Stimulated activated CD8-positive, alpha-beta memory T cell treated with anti-CD3 and anti-CD28 coated beads, Interleukin-4, amount 100 ng/mL, for 1 hour (primary cell): ENCODE measurements around the gene APH1A.
"Not testable (repeated sequence)": the region's sequence is repeated elsewhere in the genome, so short reads cannot be mapped to it uniquely, and the experiment has no call there.

Source experiments
- DNase-seq, 2 donors: peaks; one replicate each; pipeline ENCODE4 v3.0.0-alpha.2; 2020; ENCODE audit warnings: low read depth in 2 of 2, low spot score in 1 of 2

APH1A gene

DNA sequence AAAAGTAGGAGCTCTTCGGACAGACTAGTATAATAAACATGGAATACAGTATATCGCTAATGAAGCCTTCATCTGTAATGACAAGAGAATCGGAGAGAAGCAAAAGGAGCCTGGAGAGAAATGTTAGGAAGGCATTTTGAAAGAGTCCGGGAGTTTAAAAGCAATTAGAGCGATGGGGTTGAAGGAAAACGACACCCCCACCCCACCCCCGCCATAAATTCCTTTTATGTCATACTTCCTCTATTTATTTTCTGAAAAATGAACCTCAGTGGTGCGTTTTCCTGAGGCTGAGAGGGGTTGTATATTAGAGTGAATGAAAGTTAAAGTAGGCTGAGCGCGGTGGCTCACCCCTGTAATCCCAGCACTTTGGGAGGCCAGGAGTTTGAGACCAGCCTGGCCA, 635 bp upstream of the APH1A start:
- DNase-seq, result no peak

DNA sequence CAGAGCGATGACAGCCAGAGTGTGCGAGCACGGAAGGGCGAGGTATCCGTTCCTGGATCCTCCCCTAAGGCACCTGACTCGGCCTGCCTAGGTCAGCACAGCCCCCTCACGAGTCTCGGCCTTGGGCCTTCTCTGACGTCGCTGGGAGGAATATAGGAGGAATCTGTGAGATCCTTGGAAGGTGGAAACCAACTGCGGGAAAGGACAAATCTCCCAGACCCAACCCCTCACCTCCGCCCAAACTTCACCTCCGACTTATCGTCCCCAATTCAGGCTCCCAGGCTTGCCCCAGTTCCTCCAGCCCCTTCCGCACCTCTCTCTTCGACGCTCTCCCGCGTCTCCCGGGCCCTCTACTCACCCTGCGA, 494 bp downstream of the APH1A start:
- no peak for DNase-seq

- no peak for DNase-seq
These were observed 920 bp downstream of the APH1A start for GRCh38 chr1:150267896-150268295.

- DNase-seq, result no peak
These were observed 5.3 kb downstream of the APH1A start for GRCh38 chr1:150263549-150263948.

- no peak for DNase-seq
These were observed 6.2 kb downstream of the APH1A start for GRCh38 chr1:150262388-150263320.

GRCh38 chr1:150261367-150261766, 7.4 kb downstream of the APH1A start:
- DNase-seq, result no peak

GRCh38 chr1:150259758-150260669, 8.8 kb downstream of the APH1A start:
- DNase-seq, result no peak

GRCh38 chr1:150259217-150259616, 9.6 kb downstream of the APH1A start:
- DNase-seq, result no peak

GRCh38 chr1:150257624-150258585, 10.9 kb downstream of the APH1A start, which contains the start of gene CA14:
Gene CA14 (plus strand): TSS chr1:150257774. CDS start chr1:150258129, 355 bp downstream.
- no peak for DNase-seq

DNA sequence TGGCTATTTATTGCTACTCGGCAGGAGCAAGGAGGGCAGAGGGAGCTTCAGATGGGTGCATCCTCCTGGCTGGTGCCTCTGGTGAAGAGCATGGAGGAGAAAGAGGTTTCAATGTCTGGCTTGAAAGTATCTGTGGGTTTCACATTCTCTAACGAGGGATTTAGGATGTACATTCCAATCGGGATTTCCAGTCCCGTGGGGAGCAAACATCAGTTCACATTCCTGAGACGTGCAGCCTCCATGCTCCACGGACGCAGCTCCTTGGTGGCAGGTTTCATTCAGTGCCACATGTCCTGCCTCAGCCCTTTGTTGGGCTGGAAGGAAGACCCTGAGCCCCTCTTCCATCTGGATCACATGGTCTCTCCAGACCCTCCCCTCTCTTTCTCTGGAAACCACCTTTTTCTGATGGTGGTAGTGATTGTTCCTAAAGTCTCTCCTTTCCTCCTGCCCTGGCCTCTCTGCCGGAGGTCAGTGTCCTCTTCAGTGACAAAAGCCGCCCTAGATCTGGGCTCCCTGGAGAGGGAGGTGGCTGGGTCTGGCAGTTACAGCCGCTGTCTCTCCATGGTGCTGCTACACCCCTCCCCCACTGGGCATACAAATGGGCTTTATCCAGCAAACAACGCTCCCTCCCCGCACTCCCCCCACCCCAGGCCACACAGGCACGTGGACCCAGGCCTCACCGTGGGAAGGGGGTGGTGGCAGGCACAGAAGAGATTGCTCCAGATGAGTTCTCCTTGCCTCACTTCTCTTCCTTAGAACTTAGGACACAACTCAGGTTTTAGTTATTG, 12.1 kb downstream of the APH1A start:
- no peak for DNase-seq

GRCh38 chr1:150256198-150256553, 12.6 kb downstream of the APH1A start:
- DNase-seq, result no peak

- no peak for DNase-seq
These were observed 18.9 kb downstream of the APH1A start for GRCh38 chr1:150249936-150250335.

DNA sequence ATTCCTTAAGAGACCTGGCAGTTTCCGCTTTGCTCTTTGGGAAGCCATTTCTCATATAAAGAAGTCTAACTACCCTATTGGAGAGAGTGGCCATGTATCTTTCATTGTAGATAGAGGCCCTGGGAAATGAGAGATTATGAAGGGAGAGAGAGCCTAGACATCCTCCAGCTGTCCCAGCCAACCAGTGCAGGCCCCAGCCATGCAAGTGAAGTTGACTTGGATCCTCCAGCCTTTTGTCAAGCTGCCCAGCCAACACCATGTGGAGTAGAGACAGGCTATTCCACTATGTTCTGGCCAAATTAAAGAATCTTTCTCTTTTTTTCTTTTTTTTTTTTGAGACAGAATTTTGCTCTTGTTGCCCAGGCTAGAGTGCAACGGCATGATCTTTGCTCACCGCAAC, 25.8 kb downstream of the APH1A start:
- DNase-seq, result no peak

DNA sequence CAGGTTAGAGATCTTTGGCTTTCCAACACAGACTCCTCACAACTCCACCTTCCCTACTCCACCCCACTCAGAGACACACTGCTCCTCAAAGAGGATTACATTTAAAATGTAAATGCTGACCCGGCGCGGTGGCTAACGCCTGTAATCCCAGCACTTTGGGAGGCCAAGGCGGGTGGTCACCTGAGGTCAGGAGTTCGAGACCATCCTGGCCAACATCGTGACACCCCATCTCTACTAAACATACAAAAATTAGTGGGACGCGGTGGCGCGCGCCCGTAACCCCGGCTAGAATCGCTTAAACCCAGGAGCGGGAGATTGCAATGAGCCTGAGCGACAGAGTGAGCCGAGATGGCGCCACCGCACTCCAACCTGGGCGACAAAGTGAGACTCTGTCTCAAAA, 31.1 kb downstream of the APH1A start:
- DNase-seq, result no peak

DNA sequence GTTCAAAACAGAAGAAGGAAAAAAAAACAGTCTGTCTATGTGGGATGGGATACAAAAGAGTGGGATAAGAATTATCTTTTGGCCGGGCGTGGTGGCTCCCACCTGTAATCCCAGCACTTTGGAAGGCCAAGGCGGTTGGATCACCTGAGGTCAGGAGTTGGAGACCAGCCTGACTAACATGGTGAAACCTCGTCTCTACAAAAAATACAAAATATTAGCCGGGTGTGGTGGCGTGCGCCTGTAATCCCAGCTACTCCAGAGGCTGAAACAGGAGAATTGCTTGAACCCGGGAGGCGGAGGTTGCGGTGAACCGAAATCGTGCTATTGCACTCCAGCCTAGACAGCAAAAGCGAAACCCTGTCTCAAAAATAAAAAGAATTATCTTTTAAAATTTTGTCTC, 31.6 kb downstream of the APH1A start:
- DNase-seq, result not testable (repeated sequence)

DNA sequence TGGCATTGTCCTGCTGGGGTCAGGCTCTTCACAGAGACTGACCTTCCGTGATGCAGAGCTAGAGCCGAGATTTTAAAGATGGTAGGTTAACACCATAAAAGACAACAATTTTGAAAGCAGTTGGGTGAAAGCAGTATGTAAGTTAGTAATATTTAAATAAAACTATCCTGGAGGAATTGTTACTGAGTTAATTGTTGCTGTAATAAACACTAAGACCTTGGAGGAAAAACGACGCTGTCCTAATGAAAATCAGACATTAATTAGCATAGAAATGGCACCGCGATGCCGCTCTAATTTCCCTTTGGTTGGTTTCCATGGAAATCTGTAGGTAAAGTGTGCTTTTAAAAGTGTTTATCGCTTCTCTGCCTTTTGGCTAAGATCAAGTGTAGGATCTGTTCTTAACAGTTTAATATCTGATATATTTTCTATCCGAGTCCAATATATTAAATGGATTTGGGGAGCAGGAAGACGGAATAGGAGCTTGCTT, 32.2 kb downstream of the APH1A start:
- no peak for DNase-seq

DNA sequence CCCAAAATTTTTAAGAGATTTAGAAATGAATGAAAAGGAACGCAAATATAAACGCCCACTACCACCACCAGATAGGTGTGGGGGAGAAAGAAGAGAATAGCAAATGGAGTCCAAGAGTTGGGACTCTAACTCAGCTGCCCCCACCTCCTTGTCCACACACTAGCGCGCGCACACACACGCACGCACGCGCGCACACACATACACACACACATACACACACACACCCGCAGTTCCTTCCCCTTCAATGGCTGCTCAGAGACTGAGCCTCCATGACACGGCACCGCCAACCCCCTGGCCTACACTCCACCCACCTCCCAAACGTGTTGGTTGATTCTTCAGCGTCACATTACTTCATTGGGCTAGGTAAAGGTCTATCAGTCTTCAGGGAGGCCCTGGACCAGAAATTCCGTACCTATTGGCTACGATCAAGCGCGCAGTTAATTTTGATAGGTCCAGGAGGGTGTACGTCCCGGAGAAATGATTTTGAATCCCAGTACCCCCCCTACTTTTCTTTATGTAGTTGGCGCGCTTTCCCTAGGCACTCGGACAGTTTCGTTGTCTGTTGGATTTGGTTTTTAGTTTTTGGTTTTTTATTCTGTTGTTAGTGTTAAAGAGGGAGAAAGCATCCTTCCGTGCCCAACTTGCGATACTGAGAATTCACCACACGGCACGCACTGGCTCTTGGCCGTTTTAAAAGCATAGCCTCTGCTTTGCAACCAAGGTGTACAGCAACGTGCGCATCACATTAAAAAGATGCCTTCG, 32.8 kb downstream of the APH1A start, which contains the start of gene ANP32E:
Gene ANP32E, minus strand, starts transcription at position 261 of the 762 bp plus-strand sequence. CDS start 326 bp downstream, outside the sequence.
- DNase-seq, result peak; percentile 73 to 85

GRCh38 chr1:150235294-150235851, 33.4 kb downstream of the APH1A start:
- no peak for DNase-seq
